Astrocyte (in vitro differentiated cells and primary cell): ENCODE results near the gene KLHL22. TPM values are rescaled to one million over a fixed set of nuclear protein-coding genes. Genes with fewer than 3 reads are reported as not detected.

Source experiments
- DNase-seq: peaks from one replicate; pipeline ENCODE4 v3.0.0-alpha.2; 2010; ENCODE audit warnings: low read depth
- FAIRE-seq: peaks from 2 replicates; lab custom pipeline; 2011; peaks lifted over from hg19 to GRCh38; lab: Jason Lieb, UNC
- H2AFZ ChIP-seq: 2 replicates; pipeline ENCODE4 v1.6.0; 2012; ENCODE audit warnings: low read depth, low read length, inconsistent platforms
- H3K27ac ChIP-seq: 2 replicates; pipeline ENCODE4 v1.5.1; 2011; ENCODE audit warnings: low read depth, low read length, inconsistent platforms
- H3K27me3 ChIP-seq: 2 replicates; pipeline ENCODE4 v1.6.0; 2011; ENCODE audit warnings: low read length, inconsistent platforms; ENCODE audit not compliant: insufficient read depth
- H3K36me3 ChIP-seq: 2 replicates; pipeline ENCODE4 v1.5.1; 2011; ENCODE audit warnings: low read length, inconsistent platforms; ENCODE audit not compliant: insufficient read depth
- H3K4me1 ChIP-seq: 2 replicates; pipeline ENCODE4 v1.5.1; 2011; ENCODE audit warnings: low read length, inconsistent platforms; ENCODE audit not compliant: insufficient read depth
- H3K4me2 ChIP-seq: 2 replicates; pipeline ENCODE4 v1.6.0; 2012; ENCODE audit warnings: low read length, inconsistent platforms
- H3K4me3 ChIP-seq: 2 replicates; pipeline ENCODE4 v1.5.1; 2011; ENCODE audit warnings: low read depth, mild to moderate bottlenecking, low read length, inconsistent platforms; ENCODE audit not compliant: insufficient read depth
- H3K79me2 ChIP-seq: 2 replicates; pipeline ENCODE4 v1.6.0; 2012; ENCODE audit warnings: mild to moderate bottlenecking, low read length, inconsistent platforms; ENCODE audit not compliant: insufficient read depth
- H3K9ac ChIP-seq: 2 replicates; pipeline ENCODE4 v1.6.0; 2012; ENCODE audit warnings: mild to moderate bottlenecking, low read length, inconsistent platforms
- H3K9me3 ChIP-seq: 2 replicates; pipeline ENCODE4 v1.5.1; 2012; ENCODE audit warnings: low read depth, mild to moderate bottlenecking, low read length, inconsistent platforms; ENCODE audit not compliant: insufficient read depth
- H4K20me1 ChIP-seq: 2 replicates; pipeline ENCODE4 v1.6.0; 2012; ENCODE audit warnings: low read length, inconsistent platforms; ENCODE audit not compliant: insufficient read depth
- H3K27ac Mint-ChIP-seq: one replicate; pipeline ENCODE4 v1.8.0; 2021; ENCODE audit warnings: mild to moderate bottlenecking, mixed read lengths; ENCODE audit not compliant: unreplicated experiment
- H3K27me3 Mint-ChIP-seq: one replicate; pipeline ENCODE4 v1.8.0; 2021; ENCODE audit warnings: low read depth, mixed read lengths; ENCODE audit not compliant: unreplicated experiment
- H3K36me3 Mint-ChIP-seq: one replicate; pipeline ENCODE4 v1.8.0; 2021; ENCODE audit warnings: low read depth, mixed read lengths; ENCODE audit not compliant: unreplicated experiment
- H3K4me1 Mint-ChIP-seq: one replicate; pipeline ENCODE4 v1.8.0; 2021; ENCODE audit warnings: low read depth, mixed read lengths; ENCODE audit not compliant: unreplicated experiment
- H3K4me3 Mint-ChIP-seq: one replicate; pipeline ENCODE4 v1.8.0; 2021; ENCODE audit warnings: mild to moderate bottlenecking, moderate library complexity, mixed read lengths; ENCODE audit not compliant: unreplicated experiment
- H3K9me3 Mint-ChIP-seq: one replicate; pipeline ENCODE4 v1.8.0; 2021; ENCODE audit warnings: mild to moderate bottlenecking, mixed read lengths; ENCODE audit not compliant: unreplicated experiment
- EZH2 ChIP-seq: IDR thresholded peaks from 2 replicates; pipeline ENCODE4 v1.6.1; 2012; ENCODE audit warnings: mild to moderate bottlenecking, low read length, inconsistent platforms; ENCODE audit not compliant: insufficient read depth
- total RNA-seq: library from RNA; stranded (reverse); gene quantifications from 2 replicates; pipeline ENCODE4 v1.2.1, GENCODE V29; 2021
- TF ChIP-seq, protein P1 (sequence below): IDR thresholded peaks from 2 replicates; pipeline ENCODE4 v1.5.1; 2011; ENCODE audit warnings: low read depth, mild to moderate bottlenecking, inconsistent platforms, low read length, moderate library complexity; ENCODE audit not compliant: insufficient read depth

The KLHL22 gene
- total RNA-seq, 1 donor from 2014 or later = 14.0 TPM

DNA sequence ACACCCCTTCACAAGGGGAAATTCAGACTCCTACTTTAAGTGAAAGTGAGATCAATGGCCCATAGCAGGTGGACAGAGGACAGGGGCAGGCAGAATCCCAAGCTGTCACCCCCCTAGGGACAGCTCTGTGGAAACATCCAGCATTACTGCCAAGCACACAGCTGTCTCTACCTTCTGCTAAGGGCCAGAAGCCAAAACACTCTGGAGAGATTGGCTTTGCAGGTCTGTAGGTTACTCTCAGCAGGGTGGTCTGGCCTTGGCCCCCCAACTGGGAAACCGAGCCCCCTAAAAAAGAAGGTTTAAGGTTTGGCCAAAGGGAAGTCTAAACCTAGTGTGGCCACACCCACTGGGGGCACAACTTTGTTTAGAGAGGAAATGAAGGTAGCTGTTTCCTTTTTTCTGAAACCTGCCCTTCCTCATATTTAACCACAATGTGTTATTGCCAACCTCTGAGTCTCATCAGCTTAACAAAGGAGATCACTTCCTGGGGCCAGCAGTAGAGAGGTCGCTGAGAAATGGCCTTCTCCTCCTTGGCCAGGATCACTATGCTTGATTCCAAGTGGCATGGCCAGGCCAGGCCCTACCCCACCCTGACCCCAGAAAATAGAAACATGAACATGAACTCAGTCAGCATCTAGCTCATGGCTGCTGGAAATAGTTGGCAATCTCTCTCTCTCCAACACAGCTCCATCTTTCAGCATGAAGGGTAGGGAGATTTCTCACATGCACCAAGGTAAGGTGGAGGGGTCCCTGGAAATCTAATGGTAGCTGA is 32.1 kb downstream of the KLHL22 start:
- TF ChIP-seq, protein P1, sequence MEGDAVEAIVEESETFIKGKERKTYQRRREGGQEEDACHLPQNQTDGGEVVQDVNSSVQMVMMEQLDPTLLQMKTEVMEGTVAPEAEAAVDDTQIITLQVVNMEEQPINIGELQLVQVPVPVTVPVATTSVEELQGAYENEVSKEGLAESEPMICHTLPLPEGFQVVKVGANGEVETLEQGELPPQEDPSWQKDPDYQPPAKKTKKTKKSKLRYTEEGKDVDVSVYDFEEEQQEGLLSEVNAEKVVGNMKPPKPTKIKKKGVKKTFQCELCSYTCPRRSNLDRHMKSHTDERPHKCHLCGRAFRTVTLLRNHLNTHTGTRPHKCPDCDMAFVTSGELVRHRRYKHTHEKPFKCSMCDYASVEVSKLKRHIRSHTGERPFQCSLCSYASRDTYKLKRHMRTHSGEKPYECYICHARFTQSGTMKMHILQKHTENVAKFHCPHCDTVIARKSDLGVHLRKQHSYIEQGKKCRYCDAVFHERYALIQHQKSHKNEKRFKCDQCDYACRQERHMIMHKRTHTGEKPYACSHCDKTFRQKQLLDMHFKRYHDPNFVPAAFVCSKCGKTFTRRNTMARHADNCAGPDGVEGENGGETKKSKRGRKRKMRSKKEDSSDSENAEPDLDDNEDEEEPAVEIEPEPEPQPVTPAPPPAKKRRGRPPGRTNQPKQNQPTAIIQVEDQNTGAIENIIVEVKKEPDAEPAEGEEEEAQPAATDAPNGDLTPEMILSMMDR = no peak
- no peak for TF ChIP-seq EZH2

DNA sequence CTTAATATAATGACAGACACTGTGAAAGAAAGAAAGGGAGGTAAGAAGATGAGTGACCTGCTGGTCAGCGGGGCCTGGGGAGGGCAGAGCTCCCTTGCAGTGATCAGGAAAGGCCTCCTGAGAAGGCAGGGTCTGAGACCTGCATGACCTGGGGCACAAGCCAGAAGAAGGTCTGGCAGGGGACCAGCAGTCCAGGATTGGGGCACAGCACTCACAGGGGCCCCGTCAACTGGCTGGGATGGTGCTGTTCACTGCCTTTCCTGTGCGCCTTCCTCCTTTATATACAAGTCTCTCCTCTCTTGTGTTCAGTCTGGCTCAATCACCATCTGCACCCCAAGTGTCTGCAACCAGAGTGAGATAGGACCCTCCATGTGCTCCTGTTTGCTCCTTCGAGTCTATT is 35.7 kb downstream of the KLHL22 start:
- FAIRE-seq = no peak
- Mint-ChIP-seq H3K4me1 (no peaks in the 10 kb centered on the region), H3K4me3 (no peak overlapping the region), H3K27me3 (peaks cover 2% of the 10 kb centered on the region), H3K9me3 (no peaks in the 10 kb centered on the region), H3K27ac (no peak overlapping the region), H3K36me3 (peaks cover 9% of the 10 kb centered on the region)
- Histone ChIP-seq H2AFZ (no peak overlapping the region), H3K9me3 (no peaks in the 10 kb centered on the region), H3K27ac (no peak overlapping the region), H4K20me1 (peaks cover 3% of the 10 kb centered on the region), H3K27me3 (no peaks in the 10 kb centered on the region), H3K9ac (no peak overlapping the region), H3K4me1 (peaks cover 4% of the 10 kb centered on the region), H3K4me3 (no peak overlapping the region), H3K79me2 (no peaks in the 10 kb centered on the region), H3K4me2 (no peak overlapping the region), H3K36me3 (peaks cover 3% of the 10 kb centered on the region)
- no peak for DNase-seq
- no peak for TF ChIP-seq EZH2
- TF ChIP-seq, protein P1 = no peak

More for the DNA sequence above, 32.1 kb downstream of the KLHL22 start:
- H3K27ac ChIP-seq = no peak overlapping the region
- peaks cover 3% of the 10 kb centered on the region for H3K36me3 ChIP-seq
- no peak overlapping the region for H3K4me2 ChIP-seq
- Mint-ChIP-seq H3K4me1 (no peaks in the 10 kb centered on the region), H3K4me3 (no peak overlapping the region), H3K36me3 (peaks cover 12% of the 10 kb centered on the region), H3K9me3 (no peaks in the 10 kb centered on the region), H3K27me3 (no peaks in the 10 kb centered on the region), H3K27ac (no peak overlapping the region)
- H4K20me1 ChIP-seq = peaks cover 3% of the 10 kb centered on the region
- no peaks in the 10 kb centered on the region for H3K27me3 ChIP-seq
- no peaks in the 10 kb centered on the region for H3K4me1 ChIP-seq
- H2AFZ ChIP-seq = no peak overlapping the region
- no peaks in the 10 kb centered on the region for H3K9me3 ChIP-seq
- H3K79me2 ChIP-seq = no peaks in the 10 kb centered on the region
- FAIRE-seq = no peak
- H3K9ac ChIP-seq = no peak overlapping the region
- no peak overlapping the region for H3K4me3 ChIP-seq
- no peak for DNase-seq

DNA sequence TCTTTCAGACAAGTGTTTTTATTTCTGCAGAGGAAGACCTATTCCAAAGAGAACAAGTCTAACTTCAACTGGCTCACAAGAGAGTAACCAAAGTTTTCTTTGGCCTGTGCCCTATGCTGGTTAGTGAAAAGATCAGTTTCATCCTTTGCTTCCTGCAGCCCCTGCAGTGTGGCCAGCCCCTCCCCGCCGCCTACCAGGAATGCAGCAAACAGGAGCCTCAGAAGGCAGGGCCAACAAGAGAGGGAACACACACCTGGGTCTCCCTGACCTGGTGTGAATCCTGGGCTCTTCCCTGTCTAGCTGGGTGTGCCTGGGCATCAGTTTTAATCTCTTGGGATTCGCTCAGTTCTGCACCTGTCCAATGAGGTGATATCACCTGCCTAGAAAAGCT is 36.4 kb downstream of the KLHL22 start:
- no peaks in the 10 kb centered on the region for H3K9me3 Mint-ChIP-seq

More for the DNA sequence above, 36.4 kb downstream of the KLHL22 start:
- no peaks in the 10 kb centered on the region for H3K9me3 ChIP-seq
- no peaks in the 10 kb centered on the region for H3K27me3 ChIP-seq
- Mint-ChIP-seq H3K27me3 (peaks cover 2% of the 10 kb centered on the region), H3K4me1 (no peaks in the 10 kb centered on the region), H3K36me3 (peaks cover 8% of the 10 kb centered on the region), H3K4me3 (no peak overlapping the region), H3K27ac (no peak overlapping the region)
- H3K27ac ChIP-seq = no peak overlapping the region
- H3K4me1 ChIP-seq = peaks cover 4% of the 10 kb centered on the region
- TF ChIP-seq, protein P1 = no peak
- no peak for TF ChIP-seq EZH2
- no peak overlapping the region for H3K4me2 ChIP-seq
- H3K9ac ChIP-seq = no peak overlapping the region
- H3K36me3 ChIP-seq = peaks cover 3% of the 10 kb centered on the region
- FAIRE-seq (no peak), DNase-seq (no peak)
- H3K4me3 ChIP-seq = no peak overlapping the region
- H4K20me1 ChIP-seq = peaks cover 3% of the 10 kb centered on the region
- no peak overlapping the region for H2AFZ ChIP-seq
- no peaks in the 10 kb centered on the region for H3K79me2 ChIP-seq
